Hindlimb muscle (tissue), 1 donor: ENCODE measurements around the gene PNLIP. TPM values are rescaled to one million over a fixed set of nuclear protein-coding genes. Genes with fewer than 3 reads are reported as not detected.

Experiments used
- polyA plus RNA-seq: library from polyadenylated mRNA; unstranded; fragments of 120-200 nt; gene quantifications from one replicate; pipeline ENCODE4 v1.2.1, GENCODE V29; 2013; ENCODE audit not compliant: insufficient read length

The PNLIP gene
- polyA plus RNA-seq, 1 donor: 0.39 TPM

Other genes with a start within 250 kb of the PNLIP start
- not detected for gene CCDC172, start 221.5 kb upstream of the PNLIP start, polyA plus RNA-seq
- 0.17 TPM for gene PNLIPRP3, start 118.1 kb upstream of the PNLIP start, polyA plus RNA-seq
- gene PNLIPRP1, start 45.0 kb downstream of the PNLIP start, polyA plus RNA-seq: not detected
- gene PNLIPRP2, start 75.0 kb downstream of the PNLIP start, polyA plus RNA-seq: not detected
- gene HSPA12A, start 196.6 kb downstream of the PNLIP start, polyA plus RNA-seq: 8.0 TPM